H9 (cell line): ENCODE data around the gene SYTL5. TPM values are rescaled to one million over a fixed set of nuclear protein-coding genes. Genes with fewer than 3 reads are reported as not detected.

Experiments
- DNase-seq: peaks from one replicate; pipeline ENCODE4 v3.0.0-alpha.2; 2017
- H2AFZ ChIP-seq: one replicate; pipeline ENCODE4 v1.6.1; 2013; ENCODE audit warnings: mild to moderate bottlenecking, low read length, control low read depth, moderate library complexity
- H2AK5ac ChIP-seq: 2 replicates; pipeline ENCODE4 v1.6.1; 2013; ENCODE audit warnings: low read length, control low read depth, mixed read lengths; ENCODE audit not compliant: insufficient read length
- H2BK120ac ChIP-seq: one replicate; pipeline ENCODE4 v1.6.1; 2013; ENCODE audit warnings: low read depth, mild to moderate bottlenecking, low read length, control low read depth, inconsistent platforms; ENCODE audit not compliant: poor library complexity, severe bottlenecking
- H2BK12ac ChIP-seq: 2 replicates; pipeline ENCODE4 v1.6.1; 2013; ENCODE audit warnings: low read length, control low read depth, mixed read lengths, low read depth; ENCODE audit not compliant: insufficient read length
- H2BK15ac ChIP-seq: 2 replicates; pipeline ENCODE4 v1.6.1; 2013; ENCODE audit warnings: low read depth, low read length, control low read depth
- H2BK20ac ChIP-seq: one replicate; pipeline ENCODE4 v1.6.1; 2013; ENCODE audit warnings: low read depth, mild to moderate bottlenecking, low read length, control low read depth, inconsistent platforms; ENCODE audit not compliant: poor library complexity, severe bottlenecking
- H2BK5ac ChIP-seq: 2 replicates; pipeline ENCODE4 v1.6.1; 2013; ENCODE audit warnings: low read length, control low read depth, mixed read lengths; ENCODE audit not compliant: insufficient read length
- H3K14ac ChIP-seq: 2 replicates; pipeline ENCODE4 v1.6.1; 2013; ENCODE audit warnings: low read length, control low read depth; ENCODE audit not compliant: insufficient read depth
- H3K18ac ChIP-seq: 2 replicates; pipeline ENCODE4 v1.6.1; 2013; ENCODE audit warnings: low read depth, mild to moderate bottlenecking, mixed read lengths, low read length, control low read depth; ENCODE audit not compliant: insufficient read length
- H3K23ac ChIP-seq: 2 replicates; pipeline ENCODE4 v1.6.1; 2013; ENCODE audit warnings: low read length, control low read depth, mixed read lengths, low read depth; ENCODE audit not compliant: insufficient read length
- H3K23me2 ChIP-seq: 2 replicates; pipeline ENCODE4 v1.6.1; 2013; ENCODE audit warnings: low read depth, mild to moderate bottlenecking, mixed read lengths, low read length, control low read depth; ENCODE audit not compliant: insufficient read length, poor library complexity, severe bottlenecking
- H3K27ac ChIP-seq: 2 replicates; pipeline ENCODE4 v1.5.1; 2013; ENCODE audit warnings: low read length, control low read depth, mixed read lengths, low read depth; ENCODE audit not compliant: insufficient read length
- H3K27me3 ChIP-seq: 2 replicates; pipeline ENCODE4 v1.6.1; 2013; ENCODE audit warnings: low read length, control low read depth, inconsistent platforms; ENCODE audit not compliant: insufficient read depth
- H3K4ac ChIP-seq: 2 replicates; pipeline ENCODE4 v1.6.1; 2013; ENCODE audit warnings: low read depth, mild to moderate bottlenecking, control low read depth, inconsistent platforms, low read length, moderate library complexity
- H3K4me1 ChIP-seq: 2 replicates; pipeline ENCODE4 v1.6.1; 2013; ENCODE audit warnings: low read length, control low read depth, inconsistent platforms; ENCODE audit not compliant: insufficient read depth
- H3K4me2 ChIP-seq: 2 replicates; pipeline ENCODE4 v1.6.1; 2013; ENCODE audit warnings: low read length, control low read depth, mixed read lengths; ENCODE audit not compliant: insufficient read length, insufficient read depth
- H3K56ac ChIP-seq: 2 replicates; pipeline ENCODE4 v1.6.1; 2013; ENCODE audit warnings: low read depth, mild to moderate bottlenecking, mixed read lengths, low read length, control low read depth; ENCODE audit not compliant: insufficient read length
- H3K79me1 ChIP-seq: 2 replicates; pipeline ENCODE4 v1.6.1; 2013; ENCODE audit warnings: low read depth, mild to moderate bottlenecking, moderate library complexity, low read length, control low read depth, inconsistent platforms; ENCODE audit not compliant: insufficient read depth, poor library complexity, severe bottlenecking
- H3K79me2 ChIP-seq: 2 replicates; pipeline ENCODE4 v1.6.1; 2013; ENCODE audit warnings: low read length, control low read depth, inconsistent platforms; ENCODE audit not compliant: insufficient read depth
- H3K9ac ChIP-seq: 2 replicates; pipeline ENCODE4 v1.6.1; 2013; ENCODE audit warnings: low read length, control low read depth, mixed read lengths; ENCODE audit not compliant: insufficient read length; ENCODE audit errors: extremely low read depth
- H3K9me3 ChIP-seq: one replicate; pipeline ENCODE4 v1.6.1; 2013; ENCODE audit warnings: low read depth, low read length, inconsistent platforms; ENCODE audit not compliant: control insufficient read depth
- H3T11ph ChIP-seq: one replicate; pipeline ENCODE4 v1.6.1; 2013; ENCODE audit warnings: mild to moderate bottlenecking, low read length, control low read depth, inconsistent platforms
- H4K20me1 ChIP-seq: one replicate; pipeline ENCODE4 v1.6.1; 2013; ENCODE audit not compliant: control insufficient read depth, insufficient read length, insufficient read depth
- H4K5ac ChIP-seq: 2 replicates; pipeline ENCODE4 v1.6.1; 2013; ENCODE audit warnings: low read depth, mild to moderate bottlenecking, mixed read lengths, low read length, control low read depth; ENCODE audit not compliant: insufficient read length
- H4K8ac ChIP-seq: replicated peaks from 2 replicates; pipeline ENCODE4 v1.6.1; 2013; ENCODE audit warnings: low read length, control low read depth, mixed read lengths, low read depth; ENCODE audit not compliant: insufficient read length
- H4K91ac ChIP-seq: 2 replicates; pipeline ENCODE4 v1.6.1; 2013; ENCODE audit warnings: low read depth, mild to moderate bottlenecking, moderate library complexity, mixed read lengths, low read length, control low read depth; ENCODE audit not compliant: insufficient read length
- H3K27ac Mint-ChIP-seq, 3 experiments: 2 replicates in 2 of 3; 3 replicates in 1 of 3; pipeline ENCODE4 v1.8.0; 2020 to 2021; ENCODE audit warnings: mixed read lengths in 3 of 3, mild to moderate bottlenecking in 1 of 3, moderate library complexity in 1 of 3
- H3K27me3 Mint-ChIP-seq: 2 replicates; pipeline ENCODE4 v1.8.0; 2021; ENCODE audit warnings: low read depth, mild to moderate bottlenecking, moderate library complexity, mixed read lengths
- H3K36me3 Mint-ChIP-seq, 3 experiments: 2 replicates in 2 of 3; 3 replicates in 1 of 3; pipeline ENCODE4 v1.8.0; 2020 to 2021; ENCODE audit warnings: low read depth in 3 of 3, mixed read lengths in 3 of 3; ENCODE audit not compliant: insufficient read depth in 1 of 3
- H3K4me1 Mint-ChIP-seq, 2 experiments: 2 replicates each; pipeline ENCODE4 v1.8.0; 2020; ENCODE audit warnings: mixed read lengths in 2 of 2
- H3K4me3 Mint-ChIP-seq, 2 experiments: 2 replicates in 1 of 2; 3 replicates in 1 of 2; pipeline ENCODE4 v1.8.0; 2020 to 2021; ENCODE audit warnings: mild to moderate bottlenecking in 2 of 2, mixed read lengths in 2 of 2, moderate library complexity in 1 of 2
- H3K9me3 Mint-ChIP-seq, 2 experiments: 2 replicates in 1 of 2; 3 replicates in 1 of 2; pipeline ENCODE4 v1.8.0; 2020; ENCODE audit warnings: mild to moderate bottlenecking in 2 of 2, mixed read lengths in 2 of 2, moderate library complexity in 1 of 2
- WGBS: extraction: QIAGEN DNeasy Blood & Tissue Kit; methylation state at CpG from one replicate; pipeline ENCODE4 v1.1.7; 2013; ENCODE audit warnings: missing lambda C conversion rate, low lambda C conversion rate, mixed read lengths; ENCODE audit not compliant: insufficient read length; ENCODE audit errors: extremely low coverage; 5-methylcytosine and 5-hydroxymethylcytosine counted together
- total RNA-seq: library from RNA; stranded (reverse); gene quantifications from 2 replicates; pipeline ENCODE4 v1.2.1, GENCODE V29; 2021
- TF ChIP-seq, protein P1 (sequence below): fragments of 200-600 bp; sonication (generic); conservative IDR thresholded peaks from 3 replicates; pipeline ENCODE4 v1.8.0; 2021; ENCODE audit warnings: antibody characterized with exemption, mild to moderate bottlenecking

SYTL5 gene
- total RNA-seq, 1 experiment from 2014 or later, result 0.15 TPM

DNA sequence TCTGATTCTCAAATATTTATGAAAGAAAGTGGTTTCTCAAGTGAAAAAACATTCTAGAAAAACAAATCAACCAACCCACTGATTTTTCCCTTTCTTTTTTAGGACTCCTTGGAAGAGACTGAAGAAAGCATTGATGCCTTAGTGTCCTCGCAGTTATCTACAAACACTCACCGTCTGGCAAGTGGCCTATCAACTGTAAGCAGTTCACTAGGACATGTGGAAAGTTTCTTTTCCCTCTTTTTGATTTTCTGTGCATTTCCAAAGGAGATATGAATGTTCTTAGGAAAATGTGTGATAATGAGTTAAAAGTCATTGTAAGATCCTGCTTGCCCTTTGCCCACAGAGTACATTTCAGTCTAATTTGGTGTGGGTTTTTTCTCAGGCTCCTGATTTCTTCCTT is 95.9 kb downstream of the SYTL5 start:
- Histone ChIP-seq H3K14ac (no peak overlapping the region), H3K79me2 (no peaks in the 10 kb centered on the region), H2BK15ac (no peak overlapping the region), H3K4ac (no peak overlapping the region), H4K5ac (no peak overlapping the region), H4K20me1 (no peaks in the 10 kb centered on the region), H3K79me1 (no peaks in the 10 kb centered on the region), H4K91ac (no peak overlapping the region), H2AK5ac (no peak overlapping the region), H4K8ac (no peak overlapping the region), H3K18ac (no peak overlapping the region), H3K23me2 (no peaks in the 10 kb centered on the region), H2BK20ac (no peak overlapping the region), H3K4me1 (no peaks in the 10 kb centered on the region), H2BK12ac (no peak overlapping the region), H3K56ac (no peak overlapping the region), H2AFZ (no peak overlapping the region), H3K27me3 (no peaks in the 10 kb centered on the region), H3K27ac (no peak overlapping the region), H2BK5ac (no peak overlapping the region), H3K9ac (no peak overlapping the region), H3T11ph (no peak overlapping the region), H2BK120ac (no peak overlapping the region), H3K4me2 (no peak overlapping the region), H3K23ac (no peak overlapping the region), H3K9me3 (no peaks in the 10 kb centered on the region)
- Mint-ChIP-seq H3K27me3 (no peaks in the 10 kb centered on the region), H3K4me3 (no peak overlapping the region), H3K4me1 (peaks cover 3% of the 10 kb centered on the region in 2 experiments; a peak in 2 of 4 replicates), H3K27ac (no peak overlapping the region), H3K36me3 (peaks cover 0 to 3% (median 0%) of the 10 kb centered on the region in 3 experiments; a peak in 2 of 7 replicates), H3K9me3 (peaks cover 61 to 67% of the 10 kb centered on the region in 2 experiments)
- DNase-seq, result no peak
- no CpG with 5 or more reads among the region's 2 CpGs for WGBS
- TF ChIP-seq, protein P1, sequence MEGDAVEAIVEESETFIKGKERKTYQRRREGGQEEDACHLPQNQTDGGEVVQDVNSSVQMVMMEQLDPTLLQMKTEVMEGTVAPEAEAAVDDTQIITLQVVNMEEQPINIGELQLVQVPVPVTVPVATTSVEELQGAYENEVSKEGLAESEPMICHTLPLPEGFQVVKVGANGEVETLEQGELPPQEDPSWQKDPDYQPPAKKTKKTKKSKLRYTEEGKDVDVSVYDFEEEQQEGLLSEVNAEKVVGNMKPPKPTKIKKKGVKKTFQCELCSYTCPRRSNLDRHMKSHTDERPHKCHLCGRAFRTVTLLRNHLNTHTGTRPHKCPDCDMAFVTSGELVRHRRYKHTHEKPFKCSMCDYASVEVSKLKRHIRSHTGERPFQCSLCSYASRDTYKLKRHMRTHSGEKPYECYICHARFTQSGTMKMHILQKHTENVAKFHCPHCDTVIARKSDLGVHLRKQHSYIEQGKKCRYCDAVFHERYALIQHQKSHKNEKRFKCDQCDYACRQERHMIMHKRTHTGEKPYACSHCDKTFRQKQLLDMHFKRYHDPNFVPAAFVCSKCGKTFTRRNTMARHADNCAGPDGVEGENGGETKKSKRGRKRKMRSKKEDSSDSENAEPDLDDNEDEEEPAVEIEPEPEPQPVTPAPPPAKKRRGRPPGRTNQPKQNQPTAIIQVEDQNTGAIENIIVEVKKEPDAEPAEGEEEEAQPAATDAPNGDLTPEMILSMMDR, result no peak
